ENCODE measurements around the gene RAB1A.

Gene RAB1A

DNA sequence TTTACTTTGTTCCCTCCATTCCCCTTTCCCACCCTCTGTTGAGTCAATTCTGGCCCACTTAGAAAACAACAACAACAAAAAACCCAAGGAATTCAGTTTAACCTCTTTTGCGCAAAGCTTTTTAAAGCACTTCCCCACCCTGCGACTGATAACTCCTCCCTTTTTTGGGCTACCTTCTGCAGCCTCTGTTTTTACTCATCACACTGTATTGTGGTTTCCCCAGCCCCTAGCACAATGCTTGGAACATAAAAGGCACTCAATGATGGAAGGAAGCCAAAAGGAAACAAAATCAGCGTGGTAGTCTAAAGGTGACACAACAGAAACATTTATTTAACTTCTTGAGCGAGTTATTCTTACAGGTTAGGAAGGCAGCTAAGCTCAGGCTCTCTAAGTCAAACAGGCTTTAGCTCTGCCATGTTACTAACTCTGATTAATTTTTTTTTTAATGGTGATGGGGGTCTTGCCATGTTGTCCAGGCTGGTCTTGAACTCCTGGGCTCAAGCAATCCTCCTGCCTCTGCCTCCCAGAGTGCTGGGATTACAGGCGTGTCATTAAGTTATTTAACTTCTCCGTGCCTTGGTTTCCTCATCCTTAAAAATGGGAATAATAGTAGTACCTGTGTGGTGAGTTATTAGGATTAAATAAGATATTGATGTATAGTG lies 72.4 kb downstream of the RAB1A start:
- peak; percentile 67 to 71 for DNase-seq

DNA sequence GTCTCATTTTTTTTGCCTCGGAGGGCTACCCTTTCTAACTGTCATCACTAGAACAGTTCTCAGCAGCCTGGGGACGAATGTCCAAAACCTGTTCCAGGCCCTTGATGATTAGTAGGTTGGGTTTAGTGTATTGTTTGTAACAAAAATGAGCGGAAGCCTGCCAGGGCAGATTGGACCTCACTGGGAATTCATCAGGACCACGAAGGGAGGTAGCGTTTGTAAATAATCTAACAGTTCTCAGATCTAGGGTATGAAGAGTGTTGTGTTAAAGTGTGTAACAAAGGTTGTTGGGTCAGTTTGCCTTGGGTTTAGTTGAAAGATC lies 72.9 kb downstream of the RAB1A start:
- no peak for DNase-seq

DNA sequence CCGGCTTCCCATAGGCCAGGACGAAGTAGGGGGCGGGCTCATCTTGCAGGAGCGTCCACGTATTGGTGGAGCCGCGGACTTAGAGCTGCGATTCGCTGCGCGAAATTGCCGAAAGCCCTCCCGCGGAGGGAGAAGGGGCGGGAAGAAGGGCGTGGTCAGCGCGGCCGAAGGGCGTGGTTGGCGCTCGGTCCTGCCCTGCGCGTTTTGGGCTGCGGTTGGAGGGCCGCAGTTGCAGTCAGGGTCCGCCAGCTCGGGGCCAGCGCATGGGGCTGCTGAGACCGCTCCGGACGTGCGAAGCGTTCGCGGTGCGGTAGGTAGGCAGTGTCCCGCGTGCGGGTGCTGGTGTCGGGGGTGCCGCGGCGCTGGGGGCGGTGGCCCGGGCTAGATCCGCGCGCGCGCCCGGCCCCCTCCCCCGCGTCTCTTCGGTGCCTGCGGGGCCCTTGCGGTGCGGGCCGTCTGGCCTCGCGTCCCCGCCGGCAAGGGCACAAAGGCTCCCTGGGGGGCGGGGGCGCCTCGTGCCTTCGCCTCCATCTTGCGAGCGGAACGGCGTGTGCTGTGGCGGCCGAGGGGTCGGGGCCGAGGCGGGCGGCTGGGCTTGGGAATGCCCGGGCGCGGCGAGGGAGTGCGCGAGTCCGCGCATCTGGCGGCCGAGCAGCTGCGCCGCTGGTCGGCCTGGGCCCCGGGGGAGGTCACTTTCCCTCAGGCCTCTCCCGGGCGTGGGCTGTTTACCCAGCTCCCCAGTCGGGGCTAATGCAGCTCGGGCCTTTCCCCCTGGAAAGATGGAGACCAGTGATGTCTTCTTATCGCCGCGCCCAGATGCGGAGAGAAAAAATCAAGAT lies 73.5 kb downstream of the RAB1A start, which contains the start of gene CEP68:
Gene CEP68, plus strand, starts transcription at position 202 of the 839 bp plus-strand sequence. CDS start 13,029 bp downstream, outside the sequence.
- peak; percentile 93 to 95 for DNase-seq

DNA sequence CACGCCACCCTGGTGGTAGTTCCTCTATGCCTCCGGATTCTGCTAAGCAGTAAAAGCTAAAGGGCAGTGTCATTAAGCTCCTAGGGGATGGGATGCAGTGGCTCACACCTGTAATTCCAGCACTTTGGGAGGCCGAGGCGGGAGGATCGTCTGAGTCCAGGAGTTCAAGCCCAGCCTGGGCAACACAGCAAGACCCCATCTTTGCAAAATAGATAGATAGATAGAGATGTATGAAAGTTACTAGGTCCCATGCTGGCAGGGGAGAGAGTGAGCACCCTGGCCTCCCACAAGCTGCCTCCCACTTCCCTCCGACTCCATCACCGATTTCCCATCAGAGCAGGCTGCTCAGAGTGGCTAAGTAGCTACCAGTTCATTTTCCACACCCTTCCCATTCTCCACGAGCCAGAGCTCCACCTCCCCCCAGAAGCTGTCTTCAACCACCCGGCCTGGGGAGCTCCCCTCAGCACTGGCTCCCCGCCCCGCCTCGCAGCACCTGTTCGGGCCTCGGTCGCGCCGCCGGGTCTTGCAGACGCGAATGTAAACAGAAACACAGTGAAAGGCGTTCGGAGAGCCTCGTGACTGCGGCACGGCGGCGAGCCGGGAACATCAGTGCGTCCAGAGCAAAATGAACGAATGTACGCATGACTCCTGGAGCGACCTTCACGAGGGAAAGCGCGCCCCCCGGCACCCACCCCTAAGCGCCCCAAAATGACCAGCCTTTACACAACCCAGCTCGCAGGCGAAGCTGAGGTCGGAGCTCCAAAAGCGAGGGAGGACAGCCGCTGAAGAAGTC lies 74.3 kb downstream of the RAB1A start:
- peak; percentile 23 to 52 for DNase-seq

DNA sequence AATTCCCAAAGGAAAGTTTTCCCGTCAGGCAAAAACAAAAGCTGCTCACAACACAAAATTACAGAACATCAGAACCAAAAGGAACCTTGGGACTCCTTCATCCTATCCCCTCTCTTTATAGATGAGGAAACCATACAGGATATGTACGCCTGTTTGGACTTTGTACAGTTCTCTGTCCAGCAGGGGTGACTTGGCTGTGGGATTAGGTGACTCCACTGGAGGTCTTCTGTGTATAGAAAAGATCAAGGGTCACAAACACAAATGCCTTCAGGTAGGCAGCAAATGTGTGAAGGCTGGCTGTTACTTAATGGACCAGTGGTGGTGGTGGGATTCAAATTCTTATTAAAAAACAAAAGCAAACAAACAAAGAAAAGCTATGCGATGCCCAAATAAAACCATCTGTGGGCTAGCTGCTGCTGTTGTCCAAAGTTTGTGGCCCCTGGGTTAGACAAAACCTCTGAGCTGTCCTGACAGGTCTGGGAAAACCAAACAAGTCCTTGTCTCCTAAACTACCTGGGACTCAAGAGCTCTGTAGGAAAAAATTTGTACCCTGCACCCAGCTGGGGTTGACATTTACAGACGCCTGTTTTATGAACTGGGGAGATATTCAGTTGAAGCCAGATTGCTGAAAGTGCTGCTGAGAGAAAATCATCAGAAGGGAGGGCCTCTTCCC lies 75.0 kb downstream of the RAB1A start:
- DNase-seq, result no peak

DNA sequence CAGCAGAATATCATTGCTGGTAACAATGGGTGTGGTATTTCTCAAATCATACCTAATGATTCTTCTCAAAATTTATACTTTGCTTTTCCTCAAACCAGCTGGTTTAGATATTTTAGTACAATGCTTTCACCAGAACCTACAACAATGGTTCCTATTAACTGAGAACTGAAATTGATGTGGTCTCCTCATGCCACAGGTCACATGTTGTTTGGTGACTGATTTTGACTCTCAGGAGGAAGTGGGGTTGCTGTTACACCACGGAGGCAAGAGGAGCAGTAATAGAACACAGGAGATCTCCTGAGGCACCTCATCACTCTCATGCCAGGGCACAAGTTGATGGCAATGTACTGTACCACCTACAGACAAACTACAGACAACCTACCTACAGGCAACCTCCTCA lies 76.7 kb downstream of the RAB1A start:
- peak; percentile 70 to 83 for DNase-seq

DNA sequence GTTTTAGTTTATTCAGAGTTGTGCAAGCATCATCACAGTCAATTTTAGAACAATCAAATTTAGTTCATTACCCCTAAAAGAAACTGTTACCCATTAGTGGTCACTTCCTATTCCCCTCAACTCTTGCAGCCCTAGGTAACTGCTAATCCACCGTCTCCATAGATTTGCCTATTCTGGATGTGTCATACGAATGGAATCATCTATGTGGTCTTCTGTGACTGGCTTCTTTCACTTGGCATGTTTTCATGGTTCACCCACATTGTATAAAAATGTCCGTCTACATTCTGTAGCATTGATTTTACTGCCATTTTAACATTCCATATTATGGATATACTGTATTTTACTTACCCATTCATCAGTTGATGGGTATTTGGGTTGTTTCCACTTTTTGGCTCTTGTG lies 79.0 kb downstream of the RAB1A start:
- DNase-seq, result no peak

DNA sequence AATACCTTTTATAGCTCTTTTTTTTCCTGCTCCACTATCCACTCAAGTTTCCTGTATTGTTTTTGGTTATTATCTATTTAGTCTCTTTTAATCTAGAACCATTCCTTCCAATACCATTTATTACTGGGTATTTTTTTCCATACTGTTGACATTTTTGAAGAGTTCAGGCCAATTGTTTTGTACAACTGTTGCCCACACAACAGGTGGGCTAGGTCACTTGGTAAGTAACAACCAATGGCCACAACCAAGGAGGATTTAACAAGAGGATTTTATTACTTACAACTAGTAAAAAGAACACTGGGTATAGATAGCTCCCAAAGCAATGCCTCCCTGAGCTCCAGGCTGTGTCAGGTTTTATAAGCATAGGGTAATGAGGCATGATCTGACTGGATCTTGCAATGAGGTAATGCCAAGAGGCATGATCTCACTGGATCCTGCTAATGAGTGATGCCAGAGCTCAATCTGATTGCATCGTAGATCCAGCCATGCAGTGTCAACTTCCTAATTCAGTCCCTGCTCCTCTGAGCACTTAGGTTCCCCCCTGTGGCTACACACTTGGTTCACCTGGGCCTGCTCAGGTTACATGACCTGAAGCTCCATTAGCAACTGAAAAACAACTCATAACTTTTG lies 80.8 kb downstream of the RAB1A start:
- DNase-seq, result no peak

DNA sequence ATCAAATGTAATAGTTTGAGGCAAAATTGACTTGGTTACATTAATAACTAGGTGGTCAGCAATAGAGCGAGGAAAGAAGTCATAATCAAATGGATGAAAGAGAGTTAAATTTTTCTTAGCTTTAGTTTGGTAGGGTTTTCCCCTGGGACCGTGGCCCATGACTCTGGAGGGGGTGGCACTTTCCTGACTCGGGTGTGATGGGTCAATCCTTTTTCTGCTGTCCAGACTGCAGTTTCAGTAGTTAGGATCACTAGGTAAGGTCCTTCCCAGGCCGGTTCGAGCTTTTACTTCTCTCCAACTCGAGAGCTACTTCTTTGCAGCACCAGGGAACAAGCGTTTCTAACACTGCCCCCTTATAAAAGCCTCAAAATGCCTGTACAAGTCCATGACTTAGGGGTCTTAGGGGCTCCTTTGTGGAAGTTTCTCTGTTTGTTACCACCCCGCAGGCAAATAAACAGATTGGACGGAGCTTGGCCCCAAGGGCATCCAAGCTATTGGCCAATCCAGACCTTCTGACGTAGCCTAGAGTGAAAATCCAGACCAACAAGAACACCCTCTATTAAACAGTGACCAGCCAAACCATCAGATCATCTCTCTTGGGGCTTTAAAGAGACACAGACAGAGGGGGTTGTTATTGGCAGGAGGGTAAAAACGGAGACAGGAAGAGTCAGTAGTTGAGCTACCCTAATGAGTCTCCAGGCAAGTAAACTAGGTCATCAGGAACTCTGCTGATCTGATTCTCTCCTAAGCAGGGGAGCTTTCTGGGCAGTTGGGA lies 83.1 kb downstream of the RAB1A start:
- DNase-seq, result no peak

DNA sequence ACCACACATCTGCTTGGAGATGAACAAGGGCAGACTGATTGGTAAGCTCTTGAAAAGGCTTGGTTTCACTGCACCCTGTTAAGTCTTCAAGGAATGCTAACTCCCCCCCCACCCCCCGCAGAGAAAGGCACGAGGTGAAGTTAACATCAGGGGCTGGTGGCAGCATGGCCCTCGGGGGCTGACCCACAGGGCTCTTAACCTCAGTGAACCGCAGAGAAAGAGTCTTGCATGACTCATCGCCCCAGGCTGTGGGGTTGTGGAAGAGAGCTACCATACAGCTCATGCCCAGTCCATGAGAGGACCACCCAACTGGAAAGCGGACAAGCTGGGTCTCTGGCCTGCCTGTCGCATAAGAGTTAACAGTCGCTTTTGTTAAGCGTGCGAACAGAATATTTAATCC lies 84.3 kb downstream of the RAB1A start:
- DNase-seq, result no peak

DNA sequence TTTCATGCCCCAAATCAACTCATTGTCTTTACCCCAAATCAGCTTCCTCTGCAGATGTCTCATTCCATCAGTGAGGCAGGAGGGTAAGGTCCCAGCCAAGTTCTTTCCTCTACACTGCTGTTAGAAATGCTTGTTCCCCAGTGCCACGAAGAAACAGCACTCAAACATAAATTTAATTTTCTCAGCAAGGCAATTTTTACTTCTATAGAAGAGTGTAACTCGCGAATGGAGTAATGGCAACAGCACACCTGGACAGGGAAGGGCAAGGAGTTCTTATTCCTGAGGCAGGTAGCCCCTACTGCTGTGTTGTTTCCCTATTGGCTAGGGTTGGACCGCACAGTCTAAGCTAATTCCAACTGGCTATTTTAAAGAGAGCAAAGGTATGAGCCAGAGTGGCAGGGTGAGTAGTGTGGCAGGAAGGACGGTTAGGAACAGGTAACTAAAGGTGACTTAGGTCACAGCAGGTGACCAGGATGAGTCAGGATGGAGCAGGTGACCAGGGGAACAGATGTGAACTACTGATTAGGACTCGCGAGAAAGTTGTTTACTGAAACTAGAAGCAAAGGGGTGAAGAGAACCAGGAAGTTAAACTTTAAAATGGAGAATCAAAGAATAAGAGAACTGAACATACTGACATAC lies 85.7 kb downstream of the RAB1A start:
- no peak for DNase-seq

DNA sequence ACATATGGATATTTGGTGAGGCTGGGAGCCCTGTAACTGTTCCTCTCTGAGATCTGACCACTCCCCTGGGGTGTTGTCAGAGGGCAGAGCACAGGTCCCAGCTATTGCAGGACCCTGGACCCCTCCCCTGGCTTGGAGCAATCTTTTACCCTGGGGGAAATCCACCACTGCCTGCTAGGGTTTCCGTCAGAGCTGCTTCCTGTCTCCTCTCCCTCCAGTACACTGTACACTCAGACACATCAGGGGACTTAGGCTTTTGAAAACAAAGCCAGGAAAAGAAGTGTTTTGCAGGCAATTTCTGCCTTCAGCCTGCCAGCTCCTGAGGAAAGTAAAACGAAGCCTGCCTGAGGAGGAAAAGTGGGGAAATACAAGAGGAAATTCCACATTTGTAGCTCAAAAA lies 86.9 kb downstream of the RAB1A start:
- no peak for DNase-seq

DNA sequence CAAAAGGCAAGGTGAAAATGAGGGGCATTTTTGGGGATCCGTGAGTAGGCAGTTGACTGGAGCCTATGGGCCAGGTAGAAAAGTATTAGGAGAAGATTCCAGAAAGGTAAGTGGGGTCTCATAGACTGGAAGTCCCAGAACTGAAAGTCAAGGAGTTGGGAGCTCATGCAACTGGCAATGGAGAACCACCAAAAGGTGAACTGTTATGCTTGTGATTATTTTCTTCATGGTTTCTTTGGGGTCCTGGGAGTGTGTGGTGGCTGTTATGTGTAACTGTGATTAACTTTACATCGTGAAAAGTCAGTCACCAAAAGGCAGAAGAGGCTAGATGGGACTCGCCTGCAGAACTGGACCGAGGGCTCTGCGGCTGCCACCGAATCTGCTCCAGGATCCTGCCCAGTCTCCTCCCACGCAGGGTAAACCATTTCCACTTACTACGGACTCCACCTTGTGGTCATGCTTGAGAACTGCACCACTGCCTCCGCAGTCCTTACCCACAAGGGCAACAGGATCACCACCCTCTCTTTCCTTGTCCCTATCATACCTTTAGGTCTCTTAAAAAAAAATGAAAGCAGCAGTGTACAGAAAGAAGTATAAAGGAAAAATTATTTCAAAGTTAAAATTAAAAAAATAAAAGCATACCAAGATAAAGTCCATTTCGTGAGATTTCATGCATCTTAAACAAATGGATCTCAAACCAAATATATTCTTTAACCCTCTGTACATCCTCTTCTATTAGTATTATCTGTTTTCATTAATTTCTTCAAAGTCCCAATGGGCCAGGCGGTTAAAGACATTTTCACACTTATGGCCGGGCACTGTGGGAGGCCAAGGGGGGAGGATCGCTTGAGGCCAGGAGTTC lies 89.3 kb downstream of the RAB1A start:
- peak; percentile 71 to 78 for DNase-seq

DNA sequence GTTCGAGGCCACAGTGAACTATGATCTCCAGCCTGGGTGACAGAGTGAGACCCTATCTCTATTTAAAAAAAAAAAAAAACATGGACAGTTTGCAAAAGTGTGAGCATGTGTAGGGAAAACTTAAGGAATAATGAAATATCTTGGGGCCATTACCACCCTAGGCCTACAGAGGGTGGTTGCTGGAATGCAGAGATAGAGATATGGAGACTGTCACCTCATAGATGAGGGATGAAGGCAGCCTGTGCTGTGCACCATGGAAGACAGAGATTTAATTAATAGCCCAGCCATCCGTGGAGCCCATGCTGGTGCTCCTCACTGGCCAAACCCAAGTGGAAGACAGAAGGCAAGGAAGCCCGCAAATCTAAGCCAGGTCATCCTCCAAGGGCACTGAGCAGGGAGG lies 90.3 kb downstream of the RAB1A start:
- no peak for DNase-seq

DNA sequence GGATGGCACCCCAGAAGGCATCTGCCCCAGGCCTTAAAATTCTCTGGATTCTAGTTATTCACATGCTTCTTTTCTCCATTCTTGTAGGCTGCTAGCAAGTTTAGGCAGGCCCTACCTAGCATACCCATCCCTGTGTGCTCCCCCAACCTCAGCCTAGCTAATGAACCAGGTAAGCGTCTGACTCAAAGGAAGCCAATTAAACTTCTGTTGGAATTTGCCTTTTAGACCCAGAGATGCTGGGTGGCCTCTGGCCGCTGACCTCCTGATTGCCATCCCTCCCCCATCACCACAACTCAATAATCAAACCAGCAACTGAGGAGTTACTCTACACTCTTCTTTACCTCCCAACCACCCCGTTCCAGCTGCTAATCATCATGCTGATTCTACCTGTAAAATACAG lies 92.7 kb downstream of the RAB1A start:
- DNase-seq, result no peak
